Measurements from ENCODE around the gene HIPK4.

Gene HIPK4

GRCh38 chr19:40381321-40381720, 8.7 kb downstream of the HIPK4 start:
- in situ Hi-C loops (cut with HindIII; ENCODE audit: low sequenced_read_pairs), result no loop called here
- no peak for DNase-seq (ENCODE audit: low read depth)
- TF ChIP-seq CTCF (IDR thresholded peaks at IDR 0.05; ENCODE audit: low read depth, low read length, missing control alignments), result peak; percentile 17
- H3K4me3 ChIP-seq (ENCODE audit: low read depth, low read length), result no peak overlapping the region

DNA sequence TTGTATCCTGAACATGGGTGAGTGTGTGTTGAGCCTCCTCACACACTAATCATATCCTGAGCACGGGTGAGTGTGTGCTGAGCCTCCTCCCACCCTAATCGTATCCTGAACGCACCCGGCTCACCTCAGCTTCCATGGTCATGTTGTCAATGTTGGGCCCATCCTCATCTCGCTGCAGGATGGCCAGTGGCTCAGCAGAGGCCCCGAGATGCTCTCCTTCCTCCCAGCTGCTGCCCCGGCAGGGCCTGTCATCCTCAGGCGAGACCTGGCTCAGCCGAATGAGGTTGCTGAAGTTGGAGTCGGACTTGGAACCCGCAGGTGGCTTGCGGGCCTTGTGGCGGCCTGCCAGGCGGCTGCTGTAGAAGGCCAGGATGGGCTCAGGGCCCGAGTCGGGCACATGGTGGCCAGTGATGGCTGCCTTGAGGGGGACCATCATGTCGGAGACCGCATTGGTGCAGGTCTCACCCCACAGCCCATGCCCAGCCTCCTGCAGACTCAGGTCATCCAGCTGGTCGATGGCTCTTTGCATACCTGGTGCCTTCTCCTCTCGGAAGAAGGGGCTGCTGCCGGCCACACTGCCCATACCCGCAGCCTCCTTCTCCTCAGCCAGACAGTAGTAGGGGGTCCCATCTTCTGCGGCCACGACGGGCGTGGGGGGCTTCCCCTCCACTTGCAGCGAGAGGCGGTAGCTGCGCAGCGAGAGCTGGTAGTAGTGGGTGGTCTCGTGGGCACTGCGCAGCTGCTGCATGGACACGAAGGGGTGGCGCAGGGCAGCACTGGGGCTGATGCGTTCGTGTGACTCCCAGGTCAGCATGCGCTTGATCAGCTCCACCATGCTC, 9.6 kb downstream of the HIPK4 start:
- H3K4me3 ChIP-seq (ENCODE audit: low read depth, low read length), result no peak overlapping the region
- in situ Hi-C loops (cut with HindIII; ENCODE audit: low sequenced_read_pairs), result no loop called here
- DNase-seq (ENCODE audit: low read depth), result no peak
- TF ChIP-seq CTCF (IDR thresholded peaks at IDR 0.05; ENCODE audit: low read depth, low read length, missing control alignments), result no peak

DNA sequence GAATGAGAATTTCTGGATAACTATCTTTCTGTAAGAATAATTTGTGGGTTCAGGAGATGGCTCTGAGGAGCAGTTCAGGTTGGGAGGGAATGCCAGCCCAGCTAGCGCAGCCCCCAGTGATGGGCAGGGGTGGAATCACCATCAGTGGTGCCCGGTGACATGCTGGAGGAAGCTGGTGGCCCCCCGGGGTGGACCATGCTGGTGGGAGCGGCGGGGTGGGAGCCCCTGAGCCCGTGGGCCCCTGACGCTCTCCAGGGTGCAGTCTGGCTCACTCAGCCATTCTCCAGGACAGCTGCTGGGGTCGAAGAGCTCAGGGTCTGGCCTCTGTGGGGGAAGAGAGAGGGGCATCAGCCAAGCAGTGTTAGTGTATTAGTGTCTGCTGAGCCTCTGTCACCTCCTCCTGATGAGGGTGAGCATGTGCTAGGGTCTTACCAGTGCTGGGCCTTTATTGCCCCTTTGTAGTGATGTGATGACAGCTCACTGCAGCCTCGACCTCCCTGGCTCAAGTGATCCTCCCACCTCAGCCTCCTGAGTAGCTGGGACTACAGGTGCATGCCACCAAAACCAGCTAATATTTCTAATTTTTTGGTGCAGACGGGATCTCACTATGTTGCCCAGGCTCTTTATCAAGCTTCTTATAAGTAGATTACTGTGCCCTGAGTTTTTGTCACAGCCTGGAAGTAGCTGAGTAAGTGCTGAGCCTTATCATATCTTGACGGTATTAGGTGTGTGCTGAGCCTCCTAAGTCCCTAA, 10.4 kb downstream of the HIPK4 start:
- in situ Hi-C loops (cut with HindIII; ENCODE audit: low sequenced_read_pairs), result no loop called here

GRCh38 chr19:40378509-40378908, 11.5 kb downstream of the HIPK4 start:
- no peak overlapping the region for H3K4me3 ChIP-seq (ENCODE audit: low read depth, low read length)
- DNase-seq (ENCODE audit: low read depth), result no peak
- in situ Hi-C loops (cut with HindIII; ENCODE audit: low sequenced_read_pairs), result no loop called here
- no peak for TF ChIP-seq CTCF (IDR thresholded peaks at IDR 0.05; ENCODE audit: low read depth, low read length, missing control alignments)

More for the DNA sequence above, 10.4 kb downstream of the HIPK4 start:
- no peak overlapping the region for H3K4me3 ChIP-seq (ENCODE audit: low read depth, low read length)
- TF ChIP-seq CTCF (IDR thresholded peaks at IDR 0.05; ENCODE audit: low read depth, low read length, missing control alignments), result no peak
- no peak for DNase-seq (ENCODE audit: low read depth)

- H3K4me3 ChIP-seq (ENCODE audit: low read depth, low read length), result no peak overlapping the region
- DNase-seq (ENCODE audit: low read depth), result no peak
- in situ Hi-C loops (cut with HindIII; ENCODE audit: low sequenced_read_pairs), result no loop called here
- TF ChIP-seq CTCF (IDR thresholded peaks at IDR 0.05; ENCODE audit: low read depth, low read length, missing control alignments), result no peak
These were observed 12.1 kb downstream of the HIPK4 start for GRCh38 chr19:40377876-40378385.

DNA sequence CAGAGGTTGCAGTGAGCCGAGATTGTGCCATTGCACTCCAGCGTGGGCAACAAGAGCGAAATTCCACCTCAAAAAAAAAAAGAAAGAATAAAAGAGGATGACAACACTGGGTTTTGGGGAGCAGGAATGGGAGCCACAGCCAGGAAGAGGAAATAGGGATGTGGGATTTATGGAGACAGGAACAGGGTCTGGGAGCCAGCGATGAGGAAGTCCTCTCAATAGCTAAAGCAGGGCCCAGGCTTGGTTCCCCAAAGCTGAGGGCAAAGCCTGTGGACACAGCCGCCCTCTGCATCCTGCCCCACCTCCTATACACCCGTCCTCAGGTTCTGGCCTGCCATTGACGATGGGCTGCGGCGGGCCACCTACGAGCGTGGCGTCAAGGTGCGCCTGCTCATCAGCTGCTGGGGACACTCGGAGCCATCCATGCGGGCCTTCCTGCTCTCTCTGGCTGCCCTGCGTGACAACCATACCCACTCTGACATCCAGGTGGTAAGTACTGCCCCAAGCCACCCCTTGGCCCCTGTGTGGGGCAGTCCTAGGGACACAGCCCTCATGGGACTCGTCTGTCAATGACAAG, 13.6 kb downstream of the HIPK4 start:
- in situ Hi-C loops (cut with HindIII; ENCODE audit: low sequenced_read_pairs), result no loop called here
- no peak overlapping the region for H3K4me3 ChIP-seq (ENCODE audit: low read depth, low read length)
- no peak for TF ChIP-seq CTCF (IDR thresholded peaks at IDR 0.05; ENCODE audit: low read depth, low read length, missing control alignments)
- no peak for DNase-seq (ENCODE audit: low read depth)

Data from astrocyte of the cerebellum (primary cell).